NT2/D1 (cell line): ENCODE results near the gene HORMAD2.
A peak's percentile ranks its signal among the peaks of the same experiment; 100 is the strongest.

Source experiments
- DNase-seq: peaks from one replicate; pipeline ENCODE4 v3.0.0-alpha.2; 2011; ENCODE audit warnings: low read depth, low spot score
- H3K27me3 ChIP-seq: 2 replicates; pipeline ENCODE4 v1.6.0; 2011; ENCODE audit warnings: mild to moderate bottlenecking; ENCODE audit not compliant: insufficient read length, insufficient read depth
- H3K36me3 ChIP-seq: 2 replicates; pipeline ENCODE4 v1.6.1; 2011; ENCODE audit warnings: mild to moderate bottlenecking, low read length, mixed read lengths; ENCODE audit not compliant: insufficient read depth, insufficient read length
- H3K4me1 ChIP-seq: 2 replicates; pipeline ENCODE4 v1.5.1; 2011; ENCODE audit not compliant: insufficient read depth, insufficient read length
- H3K4me3 ChIP-seq: 2 replicates; pipeline ENCODE4 v1.5.1; 2011; ENCODE audit warnings: low read depth; ENCODE audit not compliant: insufficient read length
- H3K9ac ChIP-seq: 2 replicates; pipeline ENCODE4 v1.6.0; 2011; ENCODE audit warnings: low read depth; ENCODE audit not compliant: insufficient read length
- H3K9me3 ChIP-seq: 2 replicates; pipeline ENCODE4 v1.5.1; 2011; ENCODE audit warnings: mild to moderate bottlenecking, low read length; ENCODE audit not compliant: insufficient read depth
- SUZ12 ChIP-seq: IDR thresholded peaks from 2 replicates; pipeline ENCODE4 v1.6.1; 2011; ENCODE audit not compliant: insufficient read length, insufficient read depth; ENCODE audit errors: extremely low read depth
- YY1 ChIP-seq: IDR thresholded peaks from 2 replicates; pipeline ENCODE4 v1.6.1; 2011; ENCODE audit not compliant: insufficient read length, insufficient read depth
- ZNF274 ChIP-seq: IDR thresholded peaks from 2 replicates; pipeline ENCODE4 v1.6.1; 2011; ENCODE audit warnings: mild to moderate bottlenecking, low read depth, low read length

The HORMAD2 gene

GRCh38 chr22:30221121-30221992 lies 141.1 kb downstream of the HORMAD2 start:
- Histone ChIP-seq H3K4me3 (no peak overlapping the region), H3K9me3 (no peaks in the 10 kb centered on the region), H3K36me3 (no peaks in the 10 kb centered on the region), H3K4me1 (peaks cover 3% of the 10 kb centered on the region), H3K27me3 (no peaks in the 10 kb centered on the region), H3K9ac (no peak overlapping the region)
- no peak for TF ChIP-seq ZNF274
- no peak for TF ChIP-seq YY1
- no peak for TF ChIP-seq SUZ12
- no peak for DNase-seq

- no peak for DNase-seq
- Histone ChIP-seq H3K4me3 (no peak overlapping the region), H3K4me1 (peaks cover 7% of the 10 kb centered on the region), H3K9me3 (no peaks in the 10 kb centered on the region), H3K27me3 (no peaks in the 10 kb centered on the region), H3K9ac (no peak overlapping the region), H3K36me3 (no peaks in the 10 kb centered on the region)
- TF ChIP-seq YY1: no peak
Measured at GRCh38 chr22:30222321-30222720, 142.1 kb downstream of the HORMAD2 start.

- Histone ChIP-seq H3K4me1 (peaks cover 11% of the 10 kb centered on the region), H3K9ac (peak overlapping the region; percentile 3), H3K27me3 (no peaks in the 10 kb centered on the region), H3K4me3 (no peak overlapping the region), H3K9me3 (no peaks in the 10 kb centered on the region), H3K36me3 (no peaks in the 10 kb centered on the region)
- DNase-seq: no peak
- TF ChIP-seq ZNF274: no peak
Measured at GRCh38 chr22:30223303-30223702, 143.0 kb downstream of the HORMAD2 start.

- H3K36me3 ChIP-seq: no peaks in the 10 kb centered on the region
- no peak for DNase-seq
Measured at GRCh38 chr22:30224161-30224857, 144.0 kb downstream of the HORMAD2 start.

GRCh38 chr22:30225220-30225927 lies 145.1 kb downstream of the HORMAD2 start:
- Histone ChIP-seq H3K4me1 (peaks cover 17% of the 10 kb centered on the region), H3K27me3 (no peaks in the 10 kb centered on the region), H3K9ac (no peak overlapping the region), H3K36me3 (no peaks in the 10 kb centered on the region), H3K9me3 (no peaks in the 10 kb centered on the region), H3K4me3 (no peak overlapping the region)
- DNase-seq: no peak
- no peak for TF ChIP-seq YY1
- TF ChIP-seq ZNF274: no peak
- no peak for TF ChIP-seq SUZ12

More at GRCh38 chr22:30224161-30224857, 144.0 kb downstream of the HORMAD2 start:
- TF ChIP-seq ZNF274 (no peak), SUZ12 (no peak), YY1 (no peak)
- no peaks in the 10 kb centered on the region for H3K27me3 ChIP-seq
- H3K9ac ChIP-seq: no peak overlapping the region
- H3K4me3 ChIP-seq: no peak overlapping the region
- peaks cover 17% of the 10 kb centered on the region for H3K4me1 ChIP-seq
- H3K9me3 ChIP-seq: no peaks in the 10 kb centered on the region

- Histone ChIP-seq H3K4me3 (no peak overlapping the region), H3K36me3 (no peaks in the 10 kb centered on the region), H3K9ac (no peak overlapping the region), H3K9me3 (no peaks in the 10 kb centered on the region), H3K4me1 (peaks cover 17% of the 10 kb centered on the region), H3K27me3 (no peaks in the 10 kb centered on the region)
- no peak for DNase-seq
- no peak for TF ChIP-seq SUZ12
- no peak for TF ChIP-seq YY1
- no peak for TF ChIP-seq ZNF274
Measured at GRCh38 chr22:30226192-30226832, 146.0 kb downstream of the HORMAD2 start.
